ENCODE measurements around the gene DPY19L3.
A peak's percentile ranks its signal among the peaks of the same experiment; 100 is the strongest.
"Not testable (repeated sequence)": the region's sequence is repeated elsewhere in the genome, so short reads cannot be mapped to it uniquely, and the experiment has no call there.

The DPY19L3 gene

DNA sequence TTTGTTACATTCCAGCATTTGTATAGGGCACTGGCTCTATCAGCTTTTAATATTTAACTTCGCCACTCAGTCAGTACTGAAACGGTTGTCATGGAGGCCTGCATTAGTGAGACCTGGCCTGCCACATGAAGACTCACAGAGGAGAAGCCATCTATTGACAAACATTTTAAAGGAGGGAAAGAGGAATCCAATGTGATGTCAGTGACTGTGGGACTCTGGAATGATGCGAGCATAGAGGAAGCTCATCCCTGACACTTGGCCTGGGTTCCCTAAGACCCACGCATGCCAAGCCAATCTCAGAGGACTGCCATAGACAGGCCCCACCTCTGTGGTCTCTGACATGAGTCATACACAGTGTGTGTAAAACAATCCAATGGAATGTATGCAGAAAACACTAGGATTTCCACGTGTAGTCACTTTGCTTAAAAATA, 7.9 kb upstream of the DPY19L3 start:
- no peak for DNase-seq

- DNase-seq, result no peak
Observed at GRCh38 chr19:32401992-32402391, 3.6 kb upstream of the DPY19L3 start.

DNA sequence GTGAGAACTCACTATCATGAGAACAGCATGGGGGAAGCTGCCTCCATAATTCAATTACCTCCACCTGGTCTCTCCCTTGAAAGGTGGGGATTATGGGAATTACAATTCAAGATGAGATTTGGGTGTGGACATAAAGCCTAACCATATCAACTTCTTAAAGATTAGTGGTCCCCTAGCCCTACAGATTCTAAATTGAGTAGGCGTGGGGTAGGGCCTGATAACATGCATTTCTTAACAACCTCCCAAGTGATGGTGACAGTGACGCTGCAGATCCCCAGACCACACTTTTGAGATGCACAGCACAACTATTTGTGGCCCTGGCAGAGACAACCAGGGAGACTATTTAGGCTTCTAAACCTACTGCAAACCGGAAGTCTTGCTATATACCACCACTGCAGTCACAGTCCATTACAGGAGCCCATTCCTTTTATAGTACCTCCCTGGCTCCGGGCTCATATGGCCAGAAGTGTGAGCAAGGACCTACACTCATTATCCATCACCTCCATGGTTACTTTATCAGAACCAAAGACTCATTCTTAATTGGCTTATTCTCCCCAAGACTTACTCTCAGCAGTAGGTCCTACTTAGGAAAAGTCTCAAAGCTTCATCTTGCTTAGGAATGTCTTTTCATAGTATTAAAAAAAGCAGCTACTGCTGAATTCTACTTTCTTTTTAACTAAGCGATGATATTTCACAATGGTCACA, 2.1 kb upstream of the DPY19L3 start:
- DNase-seq, result no peak

GRCh38 chr19:32404213-32404932, 1.2 kb upstream of the DPY19L3 start:
- no peak for DNase-seq

- DNase-seq, result peak in 1 of 5 donors; percentile 11
Observed at GRCh38 chr19:32404933-32405430, 588 bp upstream of the DPY19L3 start.

DNA sequence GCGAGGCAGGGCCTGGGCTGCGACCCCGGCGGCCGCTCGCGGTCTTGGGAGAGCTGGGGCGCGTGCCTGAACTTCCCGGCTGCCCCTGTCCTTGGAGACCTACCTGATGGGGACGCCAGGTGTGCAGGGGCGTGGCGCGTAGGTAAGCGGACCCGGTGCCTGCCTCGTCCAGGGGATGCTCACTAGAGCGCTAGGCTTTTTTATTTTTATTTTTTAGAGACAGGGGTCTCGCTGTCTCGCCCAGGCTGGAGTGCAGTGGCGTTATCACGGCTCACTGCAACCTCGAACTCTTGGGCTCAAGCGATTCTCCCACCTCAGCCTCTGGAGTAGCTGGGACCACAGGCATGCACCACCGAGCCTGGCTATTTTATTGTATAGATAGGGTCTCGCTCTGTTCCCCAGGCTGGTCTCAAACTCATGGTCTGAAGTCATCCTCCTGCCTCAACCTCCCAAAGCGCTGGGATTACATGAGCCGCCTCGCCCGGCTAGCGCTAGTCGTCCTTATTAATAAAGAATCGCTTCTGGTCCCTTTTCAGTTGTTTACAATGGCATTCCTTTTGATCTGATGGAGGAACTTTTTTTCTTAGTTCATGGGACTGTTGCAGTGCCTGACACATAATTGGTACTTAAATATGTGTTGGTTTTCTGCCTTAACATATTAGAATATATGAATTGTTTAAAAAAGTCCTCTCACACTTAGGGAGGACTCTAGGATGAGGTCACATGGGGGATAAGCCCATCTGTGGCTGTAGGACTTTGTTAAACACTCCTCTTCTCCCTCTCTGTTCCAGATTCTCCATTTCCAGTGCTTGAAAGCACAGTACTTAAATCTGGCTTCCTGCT, 812 bp downstream of the DPY19L3 start:
- DNase-seq, result no peak

DNA sequence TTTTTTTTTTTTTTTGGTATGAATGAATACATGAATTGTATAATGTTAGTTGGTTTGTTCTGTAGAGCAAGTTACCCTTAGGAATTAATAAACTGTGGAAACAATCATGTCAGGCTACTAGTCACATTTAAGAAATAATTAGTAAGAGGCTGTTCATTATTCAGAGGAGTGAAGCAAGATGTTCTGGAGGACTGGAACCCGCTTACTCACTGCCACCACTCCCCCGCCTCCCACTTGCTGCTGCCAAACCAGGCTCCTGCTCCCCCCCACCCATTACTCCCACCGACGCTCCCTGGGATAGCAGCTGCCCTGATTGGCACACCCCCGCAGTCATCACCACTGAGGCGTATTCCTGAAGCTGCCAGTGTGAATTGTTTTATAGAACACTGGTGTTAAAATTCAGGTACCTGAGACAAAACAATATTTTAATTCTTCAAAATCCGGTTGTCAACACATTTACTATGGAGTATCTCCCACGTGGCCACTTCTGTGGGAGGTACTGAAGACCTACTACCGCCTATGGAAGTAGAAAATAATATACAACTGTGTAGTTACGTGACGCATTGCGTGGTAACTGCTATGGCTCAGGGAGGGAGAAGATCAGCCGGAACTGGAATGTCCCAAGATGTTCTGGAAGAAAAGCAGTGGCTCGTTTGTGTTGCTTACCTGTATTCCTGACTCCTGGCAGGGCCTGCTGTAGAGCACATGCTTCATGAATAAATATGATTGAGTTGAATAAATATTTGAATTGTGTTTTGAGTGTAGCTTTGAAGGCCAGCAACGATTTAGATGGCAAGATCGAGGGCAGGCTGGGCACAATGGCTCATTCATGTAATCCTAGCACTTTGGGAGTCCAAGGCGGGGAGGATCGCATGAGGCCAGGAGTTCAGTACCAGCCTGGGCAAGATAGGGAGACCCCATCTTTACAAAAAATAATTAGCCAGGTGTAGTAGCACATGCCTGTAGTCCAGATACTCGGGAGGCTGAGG, 1.7 kb downstream of the DPY19L3 start:
- no peak for DNase-seq

DNA sequence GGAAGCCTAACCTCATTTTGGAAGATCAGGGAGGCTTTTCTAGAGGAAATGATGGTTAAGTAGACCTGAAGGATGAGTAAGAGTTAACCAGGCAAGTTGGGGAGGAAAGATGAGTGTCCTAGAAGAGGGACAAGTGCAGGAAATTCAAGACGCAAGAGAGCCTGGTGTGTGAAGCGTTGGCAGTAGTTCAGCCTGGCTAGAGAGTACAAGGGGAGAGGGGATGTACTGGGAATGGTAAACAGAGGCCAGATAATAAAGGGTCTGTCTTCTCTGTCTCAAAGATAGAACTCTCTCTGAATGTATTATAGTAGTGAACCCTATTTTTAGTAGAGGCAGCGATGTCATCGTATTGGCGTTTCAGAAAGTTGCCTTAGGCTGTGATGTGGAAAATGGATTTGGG, 9.7 kb downstream of the DPY19L3 start:
- no peak for DNase-seq

DNA sequence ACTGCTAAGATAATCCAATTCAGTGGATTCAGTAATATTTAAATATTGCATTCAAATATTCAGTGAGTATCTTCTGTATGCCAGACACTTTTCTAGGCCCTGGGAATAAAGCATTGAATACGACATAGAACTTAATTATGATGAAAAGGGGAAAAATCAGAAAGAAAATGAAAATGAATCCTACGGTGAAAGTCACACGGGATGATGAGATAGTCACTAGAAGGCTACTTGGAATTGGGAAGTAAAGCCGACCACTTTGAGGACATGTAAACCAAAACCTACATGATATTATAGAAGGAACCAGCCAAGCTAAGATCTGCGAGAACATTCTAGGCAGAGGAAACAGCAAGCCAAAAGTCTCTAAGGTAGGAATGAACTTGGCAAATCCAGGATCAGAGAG, 10.1 kb downstream of the DPY19L3 start:
- no peak for DNase-seq

GRCh38 chr19:32416749-32417456, 11.3 kb downstream of the DPY19L3 start:
- DNase-seq, result no peak

DNA sequence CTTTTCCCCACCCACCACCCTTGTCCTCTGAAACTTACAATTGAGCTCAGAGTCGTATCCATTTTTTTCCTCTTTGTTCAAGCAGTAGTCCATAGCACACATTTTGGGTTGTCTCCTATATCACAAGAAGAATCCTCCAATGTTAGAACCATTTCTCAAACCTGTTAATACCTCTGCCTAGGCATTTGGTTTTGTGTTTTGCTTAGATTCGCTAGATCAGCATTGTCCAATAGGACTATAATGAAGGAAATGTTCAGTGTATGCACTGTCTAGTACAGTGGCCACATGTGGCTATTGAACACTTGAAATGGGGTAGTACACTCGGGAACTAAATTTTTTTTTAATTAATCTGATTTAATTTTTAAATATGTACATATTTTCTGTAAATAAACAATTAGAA, 12.6 kb downstream of the DPY19L3 start:
- DNase-seq, result no peak

GRCh38 chr19:32421589-32422361, 16.2 kb downstream of the DPY19L3 start:
- DNase-seq, result no peak

DNA sequence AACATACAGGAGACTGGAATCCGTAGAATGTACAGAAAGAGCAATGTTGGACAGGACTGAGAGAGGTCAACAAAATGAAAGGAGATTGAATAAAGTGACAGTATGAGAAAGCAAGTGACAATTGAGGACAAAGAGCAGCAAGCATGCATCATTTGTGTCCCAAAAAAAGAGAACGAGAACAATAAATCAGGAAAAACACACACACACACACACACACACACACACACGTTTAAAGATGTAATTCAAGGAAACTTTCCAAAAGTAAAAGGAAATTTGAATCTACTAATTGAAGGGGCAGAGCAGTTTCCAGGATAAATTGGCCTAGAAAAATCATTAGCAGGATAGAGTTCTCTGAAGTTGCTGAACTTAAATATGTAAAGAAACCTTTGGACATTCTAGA, 16.9 kb downstream of the DPY19L3 start:
- no peak for DNase-seq

- DNase-seq, result not testable (repeated sequence)
Observed at GRCh38 chr19:32423944-32424343, 18.4 kb downstream of the DPY19L3 start.

DNA sequence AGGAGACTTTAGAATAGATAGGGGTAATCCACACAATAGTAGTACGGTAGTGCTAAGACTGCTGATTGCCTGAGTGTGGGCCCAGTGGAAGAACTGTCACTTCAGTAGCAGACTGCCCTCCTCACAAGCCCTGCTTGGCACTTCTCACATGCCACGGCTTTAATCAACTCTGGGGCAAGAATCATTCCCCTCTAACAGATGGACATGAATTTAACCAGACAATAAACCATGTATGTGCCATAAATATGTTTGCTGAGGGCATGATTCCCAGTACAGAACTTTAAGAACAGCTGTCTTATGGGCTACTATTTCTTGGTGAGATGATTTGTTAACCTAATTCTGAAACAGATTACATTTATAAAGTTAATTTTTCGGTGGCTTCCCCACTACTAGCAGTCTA, 22.0 kb downstream of the DPY19L3 start:
- no peak for DNase-seq

- no peak for DNase-seq
Observed at GRCh38 chr19:32436692-32437091, 31.1 kb downstream of the DPY19L3 start.

DNA sequence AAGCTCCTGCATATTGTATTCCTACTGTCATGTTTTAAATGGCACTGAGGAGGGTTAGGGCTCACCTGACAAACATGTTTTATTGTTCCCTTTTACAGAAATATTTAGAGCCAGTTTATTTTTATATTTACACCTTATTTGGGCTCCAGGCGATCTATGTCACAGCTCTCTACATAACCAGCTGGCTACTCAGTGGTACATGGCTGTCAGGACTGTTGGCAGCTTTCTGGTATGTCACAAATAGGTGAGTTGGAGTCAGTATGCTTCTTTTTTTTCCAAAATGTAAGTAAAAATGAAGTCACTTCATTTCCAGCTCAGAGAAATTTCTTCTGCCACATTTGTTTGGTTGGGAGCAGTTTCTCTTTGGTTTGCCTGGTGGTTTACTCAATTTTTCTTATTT, 31.5 kb downstream of the DPY19L3 start:
- DNase-seq, result no peak

GRCh38 chr19:32438751-32439150, 33.2 kb downstream of the DPY19L3 start:
- DNase-seq, result no peak

DNA sequence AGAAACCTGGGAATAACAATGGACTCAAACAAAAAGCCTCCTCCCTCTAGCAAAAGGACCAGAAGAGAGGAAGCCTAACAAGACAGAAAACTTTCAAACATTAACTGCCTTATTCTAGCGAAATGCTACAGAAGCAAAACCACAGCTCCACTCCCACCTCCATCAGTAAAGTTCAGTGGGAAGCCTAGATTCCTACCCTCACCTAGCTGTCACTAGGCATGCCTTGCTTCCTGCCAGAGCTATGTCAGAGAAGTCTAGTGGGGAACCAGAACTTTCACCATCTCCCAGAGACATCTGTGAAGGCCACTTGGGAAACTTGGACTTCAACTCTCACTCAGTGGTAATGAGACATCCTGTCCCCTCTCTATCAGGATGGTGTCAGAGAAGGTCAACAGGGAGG, 37.1 kb downstream of the DPY19L3 start:
- no peak for DNase-seq

GRCh38 chr19:32447534-32447933, 42.0 kb downstream of the DPY19L3 start:
- not testable (repeated sequence) for DNase-seq

- no peak for DNase-seq
Observed at GRCh38 chr19:32448026-32448425, 42.5 kb downstream of the DPY19L3 start.

Measured in T-helper 1 cell (primary cell).